Bronchial epithelial cell (primary cell): ENCODE data around the gene VTI1A. TPM values are rescaled to one million over a fixed set of nuclear protein-coding genes. Genes with fewer than 3 reads are reported as not detected.
"Not testable (repeated sequence)": the region's sequence is repeated elsewhere in the genome, so short reads cannot be mapped to it uniquely, and the experiment has no call there.

Experiments used
- DNase-seq: peaks from one replicate; pipeline ENCODE4 v3.0.0-alpha.2; 2010; ENCODE audit warnings: low read depth
- FAIRE-seq: peaks from 2 replicates; lab custom pipeline; 2011; peaks lifted over from hg19 to GRCh38; lab: Jason Lieb, UNC
- H3K27me3 ChIP-seq: 2 replicates; pipeline ENCODE4 v1.5.1; 2011; ENCODE audit warnings: low read length; ENCODE audit not compliant: control insufficient read depth, insufficient read depth
- H3K36me3 ChIP-seq: 2 replicates; pipeline ENCODE4 v1.5.1; 2011; ENCODE audit warnings: low read length; ENCODE audit not compliant: control insufficient read depth, insufficient read depth
- H3K4me3 ChIP-seq: 2 replicates; pipeline ENCODE4 v1.5.1; 2011; ENCODE audit warnings: mild to moderate bottlenecking, low read depth, low read length, control low read depth
- total RNA-seq: library from RNA; depleted of rRNA; stranded (reverse); fragments of >200 nt; gene quantifications from 2 replicates; pipeline ENCODE4 v1.2.1, GENCODE V29; 2014
- TF ChIP-seq, protein P1 (sequence below): IDR thresholded peaks from 2 replicates; pipeline ENCODE4 v1.5.1; 2011; ENCODE audit warnings: mild to moderate bottlenecking, moderate library complexity, low read length, control low read depth, inconsistent platforms; ENCODE audit not compliant: insufficient read depth, severe bottlenecking

Gene VTI1A
- total RNA-seq, 1 donor from 2014 or later = 36.6 TPM

DNA sequence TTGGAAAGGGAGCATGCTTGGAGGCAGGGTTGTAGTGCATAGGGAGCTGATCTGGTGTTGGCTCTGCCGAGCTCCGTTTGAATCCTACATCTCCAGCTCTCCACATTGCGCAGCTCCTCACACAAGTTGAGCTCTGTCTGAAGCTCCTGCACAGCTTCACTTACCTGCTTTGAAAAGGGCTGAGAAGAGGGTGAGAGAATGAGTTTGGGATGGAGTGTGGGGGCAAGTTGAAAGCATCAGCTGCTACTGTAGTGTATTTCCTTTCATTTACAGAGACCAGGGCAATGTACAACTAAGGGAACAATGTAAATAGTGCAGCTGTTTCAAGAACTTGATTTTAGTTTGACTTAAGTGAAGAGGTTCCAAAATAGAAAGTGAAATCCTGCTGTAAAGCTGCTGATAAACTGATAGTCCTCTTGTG is 88.5 kb downstream of the VTI1A start:
- H3K27me3 ChIP-seq = no peaks in the 10 kb centered on the region
- no peak for FAIRE-seq
- TF ChIP-seq, protein P1, sequence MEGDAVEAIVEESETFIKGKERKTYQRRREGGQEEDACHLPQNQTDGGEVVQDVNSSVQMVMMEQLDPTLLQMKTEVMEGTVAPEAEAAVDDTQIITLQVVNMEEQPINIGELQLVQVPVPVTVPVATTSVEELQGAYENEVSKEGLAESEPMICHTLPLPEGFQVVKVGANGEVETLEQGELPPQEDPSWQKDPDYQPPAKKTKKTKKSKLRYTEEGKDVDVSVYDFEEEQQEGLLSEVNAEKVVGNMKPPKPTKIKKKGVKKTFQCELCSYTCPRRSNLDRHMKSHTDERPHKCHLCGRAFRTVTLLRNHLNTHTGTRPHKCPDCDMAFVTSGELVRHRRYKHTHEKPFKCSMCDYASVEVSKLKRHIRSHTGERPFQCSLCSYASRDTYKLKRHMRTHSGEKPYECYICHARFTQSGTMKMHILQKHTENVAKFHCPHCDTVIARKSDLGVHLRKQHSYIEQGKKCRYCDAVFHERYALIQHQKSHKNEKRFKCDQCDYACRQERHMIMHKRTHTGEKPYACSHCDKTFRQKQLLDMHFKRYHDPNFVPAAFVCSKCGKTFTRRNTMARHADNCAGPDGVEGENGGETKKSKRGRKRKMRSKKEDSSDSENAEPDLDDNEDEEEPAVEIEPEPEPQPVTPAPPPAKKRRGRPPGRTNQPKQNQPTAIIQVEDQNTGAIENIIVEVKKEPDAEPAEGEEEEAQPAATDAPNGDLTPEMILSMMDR = no peak
- no peak overlapping the region for H3K4me3 ChIP-seq
- no peak for DNase-seq
- peaks cover 1% of the 10 kb centered on the region for H3K36me3 ChIP-seq

DNA sequence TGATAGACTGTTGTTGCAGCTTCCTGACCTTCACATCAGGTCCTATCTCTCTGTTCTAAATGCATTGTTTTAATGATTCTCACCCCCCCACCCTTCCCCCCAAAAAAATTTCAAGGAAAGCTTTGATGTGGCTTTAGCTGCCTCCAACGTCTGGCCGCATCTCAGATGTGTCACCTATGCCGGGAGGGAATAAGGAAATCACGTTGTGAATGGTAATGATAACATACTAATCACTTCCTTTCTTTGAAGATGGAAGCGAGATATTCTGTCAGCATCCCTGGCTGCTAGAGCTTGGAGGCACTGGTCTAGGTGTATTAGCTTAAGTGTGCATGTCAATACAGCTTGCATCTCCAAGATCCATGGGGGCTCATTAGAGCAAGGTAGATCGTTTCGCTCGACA is 89.6 kb downstream of the VTI1A start:
- DNase-seq = no peak
- FAIRE-seq = no peak
- no peaks in the 10 kb centered on the region for H3K27me3 ChIP-seq
- TF ChIP-seq, protein P1 = no peak
- no peak overlapping the region for H3K4me3 ChIP-seq
- H3K36me3 ChIP-seq = peaks cover 1% of the 10 kb centered on the region

DNA sequence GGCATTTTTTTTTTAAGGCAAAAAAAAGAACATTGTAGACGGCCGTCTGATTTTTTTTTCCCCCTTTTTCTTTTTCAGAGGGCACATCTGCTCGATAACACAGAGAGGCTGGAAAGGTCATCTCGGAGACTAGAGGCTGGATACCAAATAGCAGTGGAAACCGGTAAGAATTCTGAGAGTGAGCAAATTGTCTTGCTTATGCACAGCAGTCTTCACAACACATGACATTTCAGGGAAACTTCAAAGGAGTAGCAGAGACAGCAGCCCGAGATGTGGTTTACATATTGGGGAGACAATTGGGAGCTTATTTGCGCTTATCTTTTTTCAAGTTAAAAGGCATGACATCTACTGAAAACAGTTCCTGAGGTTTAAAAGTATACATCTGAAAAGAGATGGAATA is 91.2 kb downstream of the VTI1A start:
- no peak for FAIRE-seq
- no peak overlapping the region for H3K4me3 ChIP-seq
- TF ChIP-seq, protein P1 = no peak
- H3K27me3 ChIP-seq = no peaks in the 10 kb centered on the region
- H3K36me3 ChIP-seq = peaks cover 1% of the 10 kb centered on the region
- no peak for DNase-seq

GRCh38 chr10:112539340-112539739 is 92.3 kb downstream of the VTI1A start:
- no peaks in the 10 kb centered on the region for H3K27me3 ChIP-seq
- peaks cover 1% of the 10 kb centered on the region for H3K36me3 ChIP-seq
- DNase-seq (no peak), FAIRE-seq (no peak)
- no peak overlapping the region for H3K4me3 ChIP-seq
- TF ChIP-seq, protein P1 = no peak

DNA sequence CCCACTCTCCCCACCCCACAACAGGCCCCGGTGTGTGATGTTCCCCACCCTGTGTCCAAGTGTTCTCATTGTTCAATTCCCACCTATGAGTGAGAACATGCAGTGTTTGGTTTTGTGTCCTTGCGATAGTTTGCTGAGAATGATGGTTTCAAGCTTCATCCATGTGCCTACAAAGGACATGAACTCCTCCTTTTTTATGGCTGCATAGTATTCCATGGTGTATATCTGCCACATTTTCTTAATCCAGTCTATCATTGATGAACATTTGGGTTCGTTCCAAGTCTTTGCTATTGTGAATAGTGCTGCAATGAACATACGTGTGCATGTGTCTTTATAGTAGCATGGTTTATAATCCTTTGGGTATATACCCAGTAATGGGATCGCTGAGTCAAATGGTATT is 95.8 kb downstream of the VTI1A start:
- DNase-seq, H3K27me3 ChIP-seq, FAIRE-seq, H3K36me3 ChIP-seq, H3K4me3 ChIP-seq: not testable (repeated sequence)

DNA sequence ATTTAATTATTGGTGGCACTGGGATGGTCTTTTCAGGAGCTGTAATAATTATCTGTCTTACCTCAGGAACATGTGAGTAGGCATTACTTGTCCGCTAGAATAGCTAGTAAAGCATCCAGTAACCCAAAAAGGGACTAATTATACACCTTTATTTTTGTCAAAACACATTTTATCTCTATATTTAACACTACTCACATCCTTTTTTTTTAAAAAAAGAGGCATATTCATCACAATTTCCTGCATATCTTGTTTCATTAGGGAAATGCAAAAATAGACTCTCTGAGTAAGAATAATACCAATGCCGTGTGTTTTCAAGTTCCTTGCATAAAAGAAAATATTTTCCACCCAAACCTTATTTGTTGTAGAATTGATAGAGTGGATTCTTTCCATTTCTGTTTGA is 99.5 kb downstream of the VTI1A start:
- TF ChIP-seq, protein P1 = no peak
- Histone ChIP-seq H3K27me3 (no peaks in the 10 kb centered on the region), H3K36me3 (no peaks in the 10 kb centered on the region), H3K4me3 (no peak overlapping the region)
- no peak for DNase-seq
- no peak for FAIRE-seq
